Measurements from ENCODE around the gene UBE2S. TPM values are rescaled to one million over a fixed set of nuclear protein-coding genes. Genes with fewer than 3 reads are reported as not detected.
"Not testable (repeated sequence)": the region's sequence is repeated elsewhere in the genome, so short reads cannot be mapped to it uniquely, and the experiment has no call there.

The UBE2S gene
- total RNA-seq, 1 experiment from 2014 or later: 587 TPM

- no peak overlapping the region for H3K27ac ChIP-seq (ENCODE audit: low read depth, low read length, poor library complexity, severe bottlenecking)
- no peaks in the 10 kb centered on the region for H3K9me3 ChIP-seq (ENCODE audit: low read depth, low read length, poor library complexity, severe bottlenecking)
- POLR2A ChIA-PET (ENCODE audit: low non-redundant PET): no interaction called here
- intact Hi-C loops (cut with micrococcal nuclease; ENCODE audit: unreplicated experiment): loop anchor here (5.0 kb wide), 1 partner anchor 127 kb away; no protein-coding TSS in a partner anchor
- TF ChIP-seq, protein P1, sequence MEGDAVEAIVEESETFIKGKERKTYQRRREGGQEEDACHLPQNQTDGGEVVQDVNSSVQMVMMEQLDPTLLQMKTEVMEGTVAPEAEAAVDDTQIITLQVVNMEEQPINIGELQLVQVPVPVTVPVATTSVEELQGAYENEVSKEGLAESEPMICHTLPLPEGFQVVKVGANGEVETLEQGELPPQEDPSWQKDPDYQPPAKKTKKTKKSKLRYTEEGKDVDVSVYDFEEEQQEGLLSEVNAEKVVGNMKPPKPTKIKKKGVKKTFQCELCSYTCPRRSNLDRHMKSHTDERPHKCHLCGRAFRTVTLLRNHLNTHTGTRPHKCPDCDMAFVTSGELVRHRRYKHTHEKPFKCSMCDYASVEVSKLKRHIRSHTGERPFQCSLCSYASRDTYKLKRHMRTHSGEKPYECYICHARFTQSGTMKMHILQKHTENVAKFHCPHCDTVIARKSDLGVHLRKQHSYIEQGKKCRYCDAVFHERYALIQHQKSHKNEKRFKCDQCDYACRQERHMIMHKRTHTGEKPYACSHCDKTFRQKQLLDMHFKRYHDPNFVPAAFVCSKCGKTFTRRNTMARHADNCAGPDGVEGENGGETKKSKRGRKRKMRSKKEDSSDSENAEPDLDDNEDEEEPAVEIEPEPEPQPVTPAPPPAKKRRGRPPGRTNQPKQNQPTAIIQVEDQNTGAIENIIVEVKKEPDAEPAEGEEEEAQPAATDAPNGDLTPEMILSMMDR (conservative IDR thresholded peaks at IDR 0.05; ENCODE audit: low read depth, low read length): no peak
- TF ChIP-seq EZH2 (IDR thresholded peaks at IDR 0.05; ENCODE audit: borderline replicate concordance, low read depth, low read length, poor library complexity, severe bottlenecking): no peak
- H3K4me3 ChIP-seq (ENCODE audit: low read depth, low read length, poor library complexity, severe bottlenecking): no peak overlapping the region
- H3K36me3 ChIP-seq (ENCODE audit: insufficient read depth, low read length, poor library complexity, severe bottlenecking): no peaks in the 10 kb centered on the region
- no peaks in the 10 kb centered on the region for H3K4me1 ChIP-seq (ENCODE audit: insufficient read depth, low read length, poor library complexity, severe bottlenecking)
- H3K27me3 ChIP-seq (replicated peaks; ENCODE audit: insufficient read depth, low read depth, low read length, poor library complexity): no peaks in the 10 kb centered on the region
- no peak for DNase-seq (ENCODE audit: low spot score)
- CTCF ChIA-PET: interaction anchor here (0.6 to 1.6 kb wide), 4 partner anchors 206 to 278 kb away, joined by 3 to 11 read pairs (median 8); no protein-coding TSS in a partner anchor
- BruUV-seq (replicated peaks): no TSS peak
Observed at GRCh38 chr19:55419103-55419502, 11.5 kb upstream of the UBE2S start.

GRCh38 chr19:55418185-55418584, 10.6 kb upstream of the UBE2S start:
- no peak overlapping the region for H3K27ac ChIP-seq (ENCODE audit: low read depth, low read length, poor library complexity, severe bottlenecking)
- no peaks in the 10 kb centered on the region for H3K4me1 ChIP-seq (ENCODE audit: insufficient read depth, low read length, poor library complexity, severe bottlenecking)
- no peaks in the 10 kb centered on the region for H3K36me3 ChIP-seq (ENCODE audit: insufficient read depth, low read length, poor library complexity, severe bottlenecking)
- intact Hi-C loops (cut with micrococcal nuclease; ENCODE audit: unreplicated experiment): loop anchor here (1.0 to 5.0 kb wide), 2 partner anchors 126 to 277 kb away; no protein-coding TSS in a partner anchor
- TF ChIP-seq, protein P1 (conservative IDR thresholded peaks at IDR 0.05; ENCODE audit: low read depth, low read length): peak; percentile 85
- TF ChIP-seq EZH2 (IDR thresholded peaks at IDR 0.05; ENCODE audit: borderline replicate concordance, low read depth, low read length, poor library complexity, severe bottlenecking): no peak
- no peak overlapping the region for H3K4me3 ChIP-seq (ENCODE audit: low read depth, low read length, poor library complexity, severe bottlenecking)
- ChIA-PET POLR2A (ENCODE audit: low non-redundant PET) (no interaction called here), CTCF (interaction anchor here (0.5 to 1.6 kb wide), 5 partner anchors 11 to 277 kb away, joined by 3 to 11 read pairs (median 7); partner anchors contain the start of gene UBE2S)
- DNase-seq (ENCODE audit: low spot score): peak; percentile 87
- H3K9me3 ChIP-seq (ENCODE audit: low read depth, low read length, poor library complexity, severe bottlenecking): no peaks in the 10 kb centered on the region
- BruUV-seq (replicated peaks): no TSS peak
- no peaks in the 10 kb centered on the region for H3K27me3 ChIP-seq (replicated peaks; ENCODE audit: insufficient read depth, low read depth, low read length, poor library complexity)

GRCh38 chr19:55410168-55410567, 2.6 kb upstream of the UBE2S start:
- TF ChIP-seq, protein P1 (conservative IDR thresholded peaks at IDR 0.05; ENCODE audit: low read depth, low read length): no peak
- no peak for TF ChIP-seq EZH2 (IDR thresholded peaks at IDR 0.05; ENCODE audit: borderline replicate concordance, low read depth, low read length, poor library complexity, severe bottlenecking)
- Histone ChIP-seq H3K4me1 (ENCODE audit: insufficient read depth, low read length, poor library complexity, severe bottlenecking) (peaks cover 11% of the 10 kb centered on the region), H3K36me3 (ENCODE audit: insufficient read depth, low read length, poor library complexity, severe bottlenecking) (peaks cover 17% of the 10 kb centered on the region), H3K9me3 (ENCODE audit: low read depth, low read length, poor library complexity, severe bottlenecking) (no peaks in the 10 kb centered on the region), H3K27ac (ENCODE audit: low read depth, low read length, poor library complexity, severe bottlenecking) (no peak overlapping the region), H3K4me3 (ENCODE audit: low read depth, low read length, poor library complexity, severe bottlenecking) (no peak overlapping the region), H3K27me3 (replicated peaks; ENCODE audit: insufficient read depth, low read depth, low read length, poor library complexity) (no peaks in the 10 kb centered on the region)
- ChIA-PET POLR2A (ENCODE audit: low non-redundant PET) (no interaction called here), CTCF (no interaction called here)
- intact Hi-C loops (cut with micrococcal nuclease; ENCODE audit: unreplicated experiment): no loop called here
- no peak for DNase-seq (ENCODE audit: low spot score)
- BruUV-seq (replicated peaks): no TSS peak

- H3K4me3 ChIP-seq (ENCODE audit: low read depth, low read length, poor library complexity, severe bottlenecking); H3K27me3 ChIP-seq (replicated peaks; ENCODE audit: insufficient read depth, low read depth, low read length, poor library complexity); CTCF ChIA-PET; DNase-seq (ENCODE audit: low spot score); POLR2A ChIA-PET (ENCODE audit: low non-redundant PET); BruUV-seq (replicated peaks); H3K9me3 ChIP-seq (ENCODE audit: low read depth, low read length, poor library complexity, severe bottlenecking): not testable (repeated sequence)
- peaks cover 18% of the 10 kb centered on the region for H3K4me1 ChIP-seq (ENCODE audit: insufficient read depth, low read length, poor library complexity, severe bottlenecking)
- intact Hi-C loops (cut with micrococcal nuclease; ENCODE audit: unreplicated experiment): loop anchor here (5.0 kb wide), 1 partner anchor 193 kb away; the partner anchor contains the start of gene ZNF524
- peaks cover 26% of the 10 kb centered on the region for H3K36me3 ChIP-seq (ENCODE audit: insufficient read depth, low read length, poor library complexity, severe bottlenecking)
- peak overlapping the region; percentile 100 for H3K27ac ChIP-seq (ENCODE audit: low read depth, low read length, poor library complexity, severe bottlenecking)
Observed at GRCh38 chr19:55409179-55409578, 1.6 kb upstream of the UBE2S start.

Measured in A673 (cell line).